ENCODE data around the gene TMED9.
"Not testable (repeated sequence)": the region's sequence is repeated elsewhere in the genome, so short reads cannot be mapped to it uniquely, and the experiment has no call there.

TMED9 gene

GRCh38 chr5:177557041-177557647, 34.9 kb upstream of the TMED9 start:
- Histone ChIP-seq H3K9ac (ENCODE audit: low read length) (no peak overlapping the region), H4K20me1 (ENCODE audit: insufficient read depth, low read length) (peaks cover 4% of the 10 kb centered on the region; the same call in 1 of the 2 replicates), H3K9me2 (replicated peaks; ENCODE audit: insufficient read depth, low read length) (no peaks in the 10 kb centered on the region), H3F3A (ENCODE audit: insufficient read depth, low read length) (no peaks in the 10 kb centered on the region), H3K36me3 (replicated peaks; ENCODE audit: insufficient read depth, low read length) (no peaks in the 10 kb centered on the region), H3K27me3 (replicated peaks; ENCODE audit: insufficient read depth, low read length) (no peaks in the 10 kb centered on the region), H3K9me3 (replicated peaks; ENCODE audit: insufficient read depth, low read length) (no peaks in the 10 kb centered on the region), H3K27ac (ENCODE audit: low read length) (no peak overlapping the region), H2AFZ (ENCODE audit: low read length) (no peak overlapping the region), H3K79me2 (ENCODE audit: low read length) (peaks cover 25% of the 10 kb centered on the region), H3K4me3 (ENCODE audit: low read length) (no peak overlapping the region), H3K4me1 (ENCODE audit: low read length) (peaks cover 7% of the 10 kb centered on the region), H3K4me2 (ENCODE audit: low read depth, low read length) (no peak overlapping the region)
- no peak for DNase-seq
- TF ChIP-seq EZH2phosphoT487 (IDR thresholded peaks at IDR 0.05; ENCODE audit: low read length) (no peak), CTCF (IDR thresholded peaks at IDR 0.05; ENCODE audit: low read length) (no peak), EZH2 (optimal IDR thresholded peaks at IDR 0.05; ENCODE audit: low read depth, low read length) (no peak)

- H3K4me2 ChIP-seq (ENCODE audit: low read depth, low read length): no peak overlapping the region
- H3K4me3 ChIP-seq (ENCODE audit: low read length): no peak overlapping the region
- H3F3A ChIP-seq (ENCODE audit: insufficient read depth, low read length): no peaks in the 10 kb centered on the region
- H3K9me3 ChIP-seq (replicated peaks; ENCODE audit: insufficient read depth, low read length): no peaks in the 10 kb centered on the region
- H3K27me3 ChIP-seq (replicated peaks; ENCODE audit: insufficient read depth, low read length): no peaks in the 10 kb centered on the region
- TF ChIP-seq CTCF (IDR thresholded peaks at IDR 0.05; ENCODE audit: low read length): no peak
- no peak for TF ChIP-seq EZH2 (optimal IDR thresholded peaks at IDR 0.05; ENCODE audit: low read depth, low read length)
- no peak for TF ChIP-seq EZH2phosphoT487 (IDR thresholded peaks at IDR 0.05; ENCODE audit: low read length)
- no peaks in the 10 kb centered on the region for H3K36me3 ChIP-seq (replicated peaks; ENCODE audit: insufficient read depth, low read length)
- peaks cover 6% of the 10 kb centered on the region for H3K4me1 ChIP-seq (ENCODE audit: low read length)
- no peaks in the 10 kb centered on the region for H3K9me2 ChIP-seq (replicated peaks; ENCODE audit: insufficient read depth, low read length)
- H3K27ac ChIP-seq (ENCODE audit: low read length): no peak overlapping the region
- H3K9ac ChIP-seq (ENCODE audit: low read length): no peak overlapping the region
- H3K79me2 ChIP-seq (ENCODE audit: low read length): peaks cover 18% of the 10 kb centered on the region
- peaks cover 4% of the 10 kb centered on the region; the same call in 1 of the 2 replicates for H4K20me1 ChIP-seq (ENCODE audit: insufficient read depth, low read length)
- no peak for DNase-seq
- H2AFZ ChIP-seq (ENCODE audit: low read length): no peak overlapping the region
These were observed 34.2 kb upstream of the TMED9 start for GRCh38 chr5:177557796-177558195.

GRCh38 chr5:177559446-177559941, 32.5 kb upstream of the TMED9 start:
- not testable (repeated sequence) for H3K27ac ChIP-seq (ENCODE audit: low read length); H3K27me3 ChIP-seq (replicated peaks; ENCODE audit: insufficient read depth, low read length); H3K9me3 ChIP-seq (replicated peaks; ENCODE audit: insufficient read depth, low read length); H3K4me3 ChIP-seq (ENCODE audit: low read length); H3K9me2 ChIP-seq (replicated peaks; ENCODE audit: insufficient read depth, low read length); H3K36me3 ChIP-seq (replicated peaks; ENCODE audit: insufficient read depth, low read length); H4K20me1 ChIP-seq (ENCODE audit: insufficient read depth, low read length); H3K9ac ChIP-seq (ENCODE audit: low read length); H3F3A ChIP-seq (ENCODE audit: insufficient read depth, low read length); DNase-seq; H3K4me1 ChIP-seq (ENCODE audit: low read length); H3K4me2 ChIP-seq (ENCODE audit: low read depth, low read length); H3K79me2 ChIP-seq (ENCODE audit: low read length); H2AFZ ChIP-seq (ENCODE audit: low read length)

GRCh38 chr5:177565046-177565445, 27.0 kb upstream of the TMED9 start:
- TF ChIP-seq CTCF (IDR thresholded peaks at IDR 0.05; ENCODE audit: low read length): no peak
- TF ChIP-seq EZH2 (optimal IDR thresholded peaks at IDR 0.05; ENCODE audit: low read depth, low read length): no peak
- TF ChIP-seq EZH2phosphoT487 (IDR thresholded peaks at IDR 0.05; ENCODE audit: low read length): no peak
- H3K79me2 ChIP-seq (ENCODE audit: low read length): no peaks in the 10 kb centered on the region
- no peak for DNase-seq
- H3F3A ChIP-seq (ENCODE audit: insufficient read depth, low read length): no peaks in the 10 kb centered on the region
- no peaks in the 10 kb centered on the region for H3K36me3 ChIP-seq (replicated peaks; ENCODE audit: insufficient read depth, low read length)
- H3K9me3 ChIP-seq (replicated peaks; ENCODE audit: insufficient read depth, low read length): no peaks in the 10 kb centered on the region
- no peak overlapping the region for H3K27ac ChIP-seq (ENCODE audit: low read length)
- no peaks in the 10 kb centered on the region for H3K27me3 ChIP-seq (replicated peaks; ENCODE audit: insufficient read depth, low read length)
- H3K9me2 ChIP-seq (replicated peaks; ENCODE audit: insufficient read depth, low read length): no peaks in the 10 kb centered on the region
- H3K9ac ChIP-seq (ENCODE audit: low read length): no peak overlapping the region
- H2AFZ ChIP-seq (ENCODE audit: low read length): no peak overlapping the region
- H3K4me2 ChIP-seq (ENCODE audit: low read depth, low read length): no peak overlapping the region
- H4K20me1 ChIP-seq (ENCODE audit: insufficient read depth, low read length): no peaks in the 10 kb centered on the region
- no peak overlapping the region for H3K4me3 ChIP-seq (ENCODE audit: low read length)
- no peaks in the 10 kb centered on the region for H3K4me1 ChIP-seq (ENCODE audit: low read length)
